ENCODE measurements around the gene STIMATE.

STIMATE gene

GRCh38 chr3:52879090-52879489, 18.3 kb downstream of the STIMATE start:
- Mint-ChIP-seq H3K27me3 (ENCODE audit: low read depth, poor library complexity) (peaks cover 3% of the 10 kb centered on the region), H3K27ac (no peak overlapping the region), H3K4me3 (no peak overlapping the region), H3K9me3 (no peaks in the 10 kb centered on the region), H3K36me3 (ENCODE audit: low read depth) (no peaks in the 10 kb centered on the region), H3K4me1 (peaks cover 9% of the 10 kb centered on the region)
- TF ChIP-seq, protein P1, sequence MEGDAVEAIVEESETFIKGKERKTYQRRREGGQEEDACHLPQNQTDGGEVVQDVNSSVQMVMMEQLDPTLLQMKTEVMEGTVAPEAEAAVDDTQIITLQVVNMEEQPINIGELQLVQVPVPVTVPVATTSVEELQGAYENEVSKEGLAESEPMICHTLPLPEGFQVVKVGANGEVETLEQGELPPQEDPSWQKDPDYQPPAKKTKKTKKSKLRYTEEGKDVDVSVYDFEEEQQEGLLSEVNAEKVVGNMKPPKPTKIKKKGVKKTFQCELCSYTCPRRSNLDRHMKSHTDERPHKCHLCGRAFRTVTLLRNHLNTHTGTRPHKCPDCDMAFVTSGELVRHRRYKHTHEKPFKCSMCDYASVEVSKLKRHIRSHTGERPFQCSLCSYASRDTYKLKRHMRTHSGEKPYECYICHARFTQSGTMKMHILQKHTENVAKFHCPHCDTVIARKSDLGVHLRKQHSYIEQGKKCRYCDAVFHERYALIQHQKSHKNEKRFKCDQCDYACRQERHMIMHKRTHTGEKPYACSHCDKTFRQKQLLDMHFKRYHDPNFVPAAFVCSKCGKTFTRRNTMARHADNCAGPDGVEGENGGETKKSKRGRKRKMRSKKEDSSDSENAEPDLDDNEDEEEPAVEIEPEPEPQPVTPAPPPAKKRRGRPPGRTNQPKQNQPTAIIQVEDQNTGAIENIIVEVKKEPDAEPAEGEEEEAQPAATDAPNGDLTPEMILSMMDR (IDR thresholded peaks at IDR 0.05), result no peak
- DNase-seq, result no peak

DNA sequence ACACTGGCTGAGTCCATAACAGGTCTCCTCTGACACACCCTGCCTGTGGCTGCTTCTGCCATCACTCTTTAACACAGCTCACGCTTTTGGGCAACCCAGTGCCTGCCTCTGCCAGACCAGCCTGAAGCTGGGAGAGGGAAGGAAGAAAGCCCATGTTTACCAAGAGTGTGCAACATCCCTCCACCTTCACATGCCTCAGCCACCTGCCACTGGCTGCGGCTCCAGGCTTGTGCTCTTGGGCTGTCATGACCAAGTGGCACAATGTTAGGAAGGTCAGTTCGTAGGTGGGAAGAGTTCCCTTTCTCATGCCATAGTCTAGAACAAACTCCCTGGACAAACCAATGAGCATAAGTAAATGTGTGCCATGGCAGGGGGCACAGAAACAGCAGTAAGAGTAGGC, 20.3 kb downstream of the STIMATE start:
- no peak overlapping the region for H3K4me3 Mint-ChIP-seq
- H3K4me1 Mint-ChIP-seq, result peaks cover 12% of the 10 kb centered on the region
- H3K36me3 Mint-ChIP-seq (ENCODE audit: low read depth), result no peaks in the 10 kb centered on the region
- H3K27me3 Mint-ChIP-seq (ENCODE audit: low read depth, poor library complexity), result peaks cover 3% of the 10 kb centered on the region
- H3K27ac Mint-ChIP-seq, result no peak overlapping the region
- no peak for DNase-seq
- H3K9me3 Mint-ChIP-seq, result no peaks in the 10 kb centered on the region
- TF ChIP-seq, protein P1 (IDR thresholded peaks at IDR 0.05), result no peak

DNA sequence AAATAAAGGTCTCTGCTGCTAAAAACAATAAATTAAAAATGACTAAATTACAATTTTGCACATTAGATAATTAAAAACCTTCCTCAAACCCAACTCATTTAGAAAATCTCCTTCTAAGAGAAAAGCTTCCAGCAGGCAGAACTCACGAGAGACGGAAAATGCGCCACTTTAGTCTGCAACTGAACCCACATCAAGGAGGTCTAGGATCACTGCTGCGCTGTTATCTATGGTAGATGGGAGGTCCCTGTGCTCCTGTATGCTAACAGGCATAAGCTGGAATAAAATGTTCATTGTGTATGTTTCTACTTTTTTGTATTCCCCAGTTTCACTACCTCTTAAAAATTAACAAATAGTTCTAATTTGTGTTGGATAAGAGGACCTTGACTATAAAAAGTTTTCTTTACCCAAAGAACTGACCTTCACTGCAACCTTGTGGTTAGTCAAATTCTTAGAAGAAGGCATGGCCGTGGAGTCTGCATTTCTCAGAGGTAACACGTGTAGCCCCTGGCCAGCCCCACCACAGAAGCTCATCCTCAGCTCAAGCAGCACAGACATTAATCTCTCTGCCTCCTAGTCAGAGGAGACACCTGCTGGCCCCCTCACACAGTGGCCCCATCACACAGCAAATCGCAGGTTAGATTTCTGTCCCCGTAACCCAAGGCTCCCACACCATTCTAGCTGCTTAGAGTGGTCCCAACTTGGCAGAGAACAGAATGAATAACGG, 22.3 kb downstream of the STIMATE start:
- no peak for DNase-seq
- H3K4me1 Mint-ChIP-seq, result peaks cover 9% of the 10 kb centered on the region
- H3K27ac Mint-ChIP-seq, result no peak overlapping the region
- H3K4me3 Mint-ChIP-seq, result no peak overlapping the region
- no peaks in the 10 kb centered on the region for H3K9me3 Mint-ChIP-seq
- H3K27me3 Mint-ChIP-seq (ENCODE audit: low read depth, poor library complexity), result peaks cover 3% of the 10 kb centered on the region
- H3K36me3 Mint-ChIP-seq (ENCODE audit: low read depth), result no peaks in the 10 kb centered on the region
- TF ChIP-seq, protein P1 (IDR thresholded peaks at IDR 0.05), result no peak

DNA sequence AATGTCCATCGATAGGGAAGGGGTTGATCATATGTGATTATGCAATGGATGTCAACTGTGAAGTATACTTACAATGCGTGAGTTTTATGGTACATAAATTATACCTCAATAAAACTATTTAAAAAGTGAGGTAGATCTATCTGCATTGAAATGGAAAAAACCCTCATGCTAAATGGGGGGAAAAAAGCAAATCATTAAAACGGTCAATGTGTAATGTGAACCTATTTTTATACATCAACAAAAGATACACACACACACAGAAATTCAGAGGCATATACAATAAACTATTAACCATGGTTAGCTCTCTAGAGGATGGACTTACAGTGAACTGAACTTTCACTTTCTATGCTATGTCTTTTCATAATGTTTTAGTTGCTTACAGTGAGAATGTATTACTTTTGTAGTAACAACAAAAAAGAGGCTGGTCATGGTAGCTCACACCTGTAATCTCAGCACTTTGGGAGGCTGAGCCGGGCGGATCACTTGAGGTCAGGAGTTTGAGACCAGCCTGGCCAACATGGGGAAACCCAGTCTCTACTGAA, 23.1 kb downstream of the STIMATE start:
- H3K4me3 Mint-ChIP-seq, result no peak overlapping the region
- H3K36me3 Mint-ChIP-seq (ENCODE audit: low read depth), result no peaks in the 10 kb centered on the region
- H3K9me3 Mint-ChIP-seq, result no peaks in the 10 kb centered on the region
- no peak for DNase-seq
- TF ChIP-seq, protein P1 (IDR thresholded peaks at IDR 0.05), result no peak
- H3K27ac Mint-ChIP-seq, result no peak overlapping the region
- H3K4me1 Mint-ChIP-seq, result peaks cover 9% of the 10 kb centered on the region
- peaks cover 3% of the 10 kb centered on the region for H3K27me3 Mint-ChIP-seq (ENCODE audit: low read depth, poor library complexity)

GRCh38 chr3:52873433-52874159, 23.8 kb downstream of the STIMATE start:
- Mint-ChIP-seq H3K27me3 (ENCODE audit: low read depth, poor library complexity) (peaks cover 3% of the 10 kb centered on the region), H3K27ac (no peak overlapping the region), H3K4me3 (no peak overlapping the region), H3K36me3 (ENCODE audit: low read depth) (no peaks in the 10 kb centered on the region), H3K4me1 (peaks cover 9% of the 10 kb centered on the region), H3K9me3 (no peaks in the 10 kb centered on the region)
- TF ChIP-seq, protein P1 (IDR thresholded peaks at IDR 0.05), result no peak
- DNase-seq, result no peak

Data from nephron progenitor cell (in vitro differentiated cells).